Fibroblast of lung (primary cell): ENCODE results near the gene ITPRIPL2. TPM values are rescaled to one million over a fixed set of nuclear protein-coding genes. Genes with fewer than 3 reads are reported as not detected.

ENCODE experiments used
- DNase-seq, 2 donors: peaks; one replicate each; pipeline versions ENCODE4 v3.0.0 to v3.0.0-alpha.2; 2010; ENCODE audit warnings: low read depth in 2 of 2
- H2AFZ ChIP-seq: 2 replicates; pipeline ENCODE4 v1.5.1; 2012; ENCODE audit warnings: low read length, control low read depth, inconsistent platforms
- H3K27ac ChIP-seq: 2 replicates; pipeline ENCODE4 v1.5.1; 2011; ENCODE audit warnings: low read length, control low read depth; ENCODE audit not compliant: insufficient read depth
- H3K27me3 ChIP-seq: 2 replicates; pipeline ENCODE4 v1.5.1; 2011; ENCODE audit warnings: mild to moderate bottlenecking, low read length; ENCODE audit not compliant: control insufficient read depth, insufficient read depth
- H3K36me3 ChIP-seq: 2 replicates; pipeline ENCODE4 v1.5.1; 2011; ENCODE audit warnings: low read length; ENCODE audit not compliant: control insufficient read depth, insufficient read depth
- H3K4me1 ChIP-seq: 2 replicates; pipeline ENCODE4 v1.5.1; 2011; ENCODE audit warnings: low read length; ENCODE audit not compliant: control insufficient read depth, insufficient read depth; ENCODE audit errors: extremely low read depth
- H3K4me2 ChIP-seq: 2 replicates; pipeline ENCODE4 v1.5.1; 2011; ENCODE audit warnings: low read length, control low read depth; ENCODE audit not compliant: insufficient read depth; ENCODE audit errors: extremely low read depth
- H3K4me3 ChIP-seq, 4 experiments: fragments of 200-600 bp in 1 of 4; sonication (generic) in 1 of 4; replicated peaks in 1 of 4; 2 replicates each; pipeline ENCODE4 v1.5.1; 2011 to 2016; ENCODE audit warnings: low read length in 4 of 4, low read depth in 3 of 4, mild to moderate bottlenecking in 3 of 4, control low read depth in 2 of 4, inconsistent platforms in 1 of 4, mixed read lengths in 1 of 4; ENCODE audit not compliant: insufficient read depth in 1 of 4; ENCODE audit errors: control extremely low read depth in 1 of 4
- H3K79me2 ChIP-seq: 2 replicates; pipeline ENCODE4 v1.5.1; 2012; ENCODE audit warnings: mild to moderate bottlenecking, low read length, inconsistent platforms; ENCODE audit not compliant: control insufficient read depth, insufficient read depth
- H3K9ac ChIP-seq: 2 replicates; pipeline ENCODE4 v1.5.1; 2011; ENCODE audit warnings: mild to moderate bottlenecking, low read length, control low read depth; ENCODE audit not compliant: insufficient read depth
- H3K9me3 ChIP-seq: 2 replicates; pipeline ENCODE4 v1.5.1; 2012; ENCODE audit warnings: low read depth, low read length; ENCODE audit not compliant: control insufficient read depth, insufficient read depth
- H4K20me1 ChIP-seq: 2 replicates; pipeline ENCODE4 v1.5.1; 2011; ENCODE audit warnings: low read length; ENCODE audit not compliant: control insufficient read depth, insufficient read depth; ENCODE audit errors: extremely low read depth
- CTCF ChIP-seq, 2 donors: IDR thresholded peaks in 1 of 2; conservative IDR thresholded peaks in 1 of 2; 1 replicate in 1 of 2; 2 replicates in 1 of 2; pipeline ENCODE4 v1.5.1; 2011 to 2012; ENCODE audit warnings: low read length in 2 of 2, control low read depth in 1 of 2, inconsistent platforms in 1 of 2, low read depth in 1 of 2, mild to moderate bottlenecking in 1 of 2
- EZH2 ChIP-seq: IDR thresholded peaks from 2 replicates; pipeline ENCODE4 v1.5.1; 2012; ENCODE audit warnings: low read length, control low read depth, mild to moderate bottlenecking; ENCODE audit errors: missing control alignments
- polyA plus RNA-seq, 2 donors: library from polyadenylated mRNA; depleted of rRNA in 1 of 2; stranded (reverse) in 1 of 2; unstranded in 1 of 2; fragments of >200 nt; gene quantifications; 2 replicates each; pipeline ENCODE4 v1.2.1, GENCODE V29; 2011 to 2012; ENCODE audit warnings: missing spikeins in 1 of 2
- total RNA-seq: library from RNA; depleted of rRNA; stranded (reverse); fragments of >200 nt; gene quantifications from 2 replicates; pipeline ENCODE4 v1.2.1, GENCODE V29; 2014

Gene ITPRIPL2
- total and polyA plus RNA-seq, 2 donors (not counting 1 experiment from before 2014, with no cell fraction given): 23.1 to 42.1 TPM

DNA sequence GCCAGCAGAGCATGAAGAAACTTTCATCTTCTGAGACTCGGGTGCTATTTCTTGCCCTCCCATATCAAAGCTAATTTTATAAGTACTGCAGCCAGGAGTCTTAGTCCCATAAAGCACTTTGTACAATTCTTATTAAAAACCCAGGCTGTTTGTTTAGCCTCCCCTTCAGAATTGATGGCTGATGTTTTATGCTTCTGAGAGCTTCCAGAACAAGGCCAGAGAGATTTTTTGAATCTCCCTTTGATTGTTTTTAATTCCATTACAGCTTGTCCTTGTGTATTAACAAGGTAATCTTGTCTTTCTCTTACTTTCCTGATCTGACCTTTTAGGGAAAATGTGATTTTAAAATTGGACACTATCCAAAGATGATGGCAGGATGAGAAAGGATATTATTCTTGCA, 30.1 kb upstream of the ITPRIPL2 start:
- Histone ChIP-seq H3K36me3 (no peaks in the 10 kb centered on the region), H3K9me3 (no peaks in the 10 kb centered on the region), H3K27ac (no peak overlapping the region), H3K4me3 (no peak overlapping the region), H3K4me1 (no peaks in the 10 kb centered on the region), H3K9ac (no peak overlapping the region), H3K79me2 (no peaks in the 10 kb centered on the region), H3K27me3 (no peaks in the 10 kb centered on the region), H4K20me1 (no peaks in the 10 kb centered on the region), H3K4me2 (no peak overlapping the region), H2AFZ (no peak overlapping the region)
- no peak for TF ChIP-seq EZH2
- no peak for TF ChIP-seq CTCF (conservative IDR thresholded peaks at IDR 0.05 in 1 of 2, IDR thresholded peaks at IDR 0.05 in 1 of 2; ENCODE audit: low read depth in 1 of 2, low read length in 2 of 2)
- DNase-seq: no peak

GRCh38 chr16:19084139-19084538, 29.6 kb upstream of the ITPRIPL2 start:
- TF ChIP-seq EZH2 (no peak), CTCF (conservative IDR thresholded peaks at IDR 0.05 in 1 of 2, IDR thresholded peaks at IDR 0.05 in 1 of 2; ENCODE audit: low read depth in 1 of 2, low read length in 2 of 2) (no peak)
- no peaks in the 10 kb centered on the region for H3K9me3 ChIP-seq
- H3K4me1 ChIP-seq: no peaks in the 10 kb centered on the region
- no peaks in the 10 kb centered on the region for H3K79me2 ChIP-seq
- no peak overlapping the region for H2AFZ ChIP-seq
- H3K9ac ChIP-seq: no peak overlapping the region
- H3K4me2 ChIP-seq: no peak overlapping the region
- no peak overlapping the region for H3K4me3 ChIP-seq
- DNase-seq: no peak
- H3K27me3 ChIP-seq: no peaks in the 10 kb centered on the region
- no peaks in the 10 kb centered on the region for H3K36me3 ChIP-seq
- H4K20me1 ChIP-seq: no peaks in the 10 kb centered on the region
- H3K27ac ChIP-seq: no peak overlapping the region

- no peak for TF ChIP-seq CTCF (conservative IDR thresholded peaks at IDR 0.05 in 1 of 2, IDR thresholded peaks at IDR 0.05 in 1 of 2; ENCODE audit: low read depth in 1 of 2, low read length in 2 of 2)
- TF ChIP-seq EZH2: no peak
- H3K4me2 ChIP-seq: no peak overlapping the region
- H3K9me3 ChIP-seq: no peaks in the 10 kb centered on the region
- no peak overlapping the region for H3K4me3 ChIP-seq
- H3K4me1 ChIP-seq: no peaks in the 10 kb centered on the region
- H3K27me3 ChIP-seq: no peaks in the 10 kb centered on the region
- no peaks in the 10 kb centered on the region for H3K36me3 ChIP-seq
- H3K9ac ChIP-seq: no peak overlapping the region
- H3K79me2 ChIP-seq: no peaks in the 10 kb centered on the region
- no peak overlapping the region for H3K27ac ChIP-seq
- DNase-seq: no peak
- no peak overlapping the region for H2AFZ ChIP-seq
- H4K20me1 ChIP-seq: no peaks in the 10 kb centered on the region
Measured at GRCh38 chr16:19084879-19085278, 28.9 kb upstream of the ITPRIPL2 start.
